ENCODE measurements around the gene PITPNM1. TPM values are rescaled to one million over a fixed set of nuclear protein-coding genes. Genes with fewer than 3 reads are reported as not detected.

PITPNM1 gene
- total RNA-seq, 3 donors from 2014 or later (not counting 1 experiment from before 2014, with no cell fraction given), result 99.9 to 135 (median 123) TPM

DNA sequence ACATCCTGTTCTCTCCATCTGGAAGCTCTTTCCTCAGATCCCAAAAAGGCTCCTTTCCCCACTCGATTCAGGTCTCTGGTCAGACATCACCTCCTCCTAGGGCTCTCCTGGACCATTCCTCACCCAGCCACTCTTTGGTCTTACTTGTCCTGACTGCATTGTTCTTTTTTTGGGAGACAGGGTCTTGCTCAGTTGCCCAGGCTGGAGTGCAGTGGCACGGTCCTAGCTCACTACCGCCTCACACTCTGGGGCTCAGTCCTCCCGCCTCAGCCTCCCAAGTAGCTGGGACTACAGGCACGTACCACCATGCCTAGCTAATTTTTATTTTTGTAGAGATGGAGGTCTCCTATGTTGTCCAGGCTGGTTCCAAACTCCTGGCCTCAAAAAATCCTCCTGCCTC is 59.6 kb downstream of the PITPNM1 start:
- WGBS (ENCODE audit: insufficient coverage), result 95% methylated on average over 4 of the region's 5 CpGs
- Histone ChIP-seq H3K27me3 (ENCODE audit: control insufficient read depth, insufficient read depth, low read length) (no peaks in the 10 kb centered on the region), H3K4me1 (ENCODE audit: control insufficient read depth, insufficient read depth, low read length) (peaks cover 74% of the 10 kb centered on the region), H3K36me3 (ENCODE audit: control insufficient read depth, insufficient read depth, low read length) (no peaks in the 10 kb centered on the region), H3K27ac (ENCODE audit: low read length) (peak overlapping the region; percentile 71), H3K4me3 (ENCODE audit: low read length) (no peak overlapping the region), H3K9me3 (ENCODE audit: control insufficient read depth, insufficient read depth, low read length) (no peaks in the 10 kb centered on the region)
- DNase-seq, result no peak
- no peak for ATAC-seq
- intact Hi-C loops (cut with micrococcal nuclease), result no loop called here
- H3K4me1 Mint-ChIP-seq, result peaks cover 34 to 54% of the 10 kb centered on the region in 2 donors
- H3K4me3 Mint-ChIP-seq, result peak overlapping the region; percentile 89
- H3K9me3 Mint-ChIP-seq, result no peaks in the 10 kb centered on the region
- peak overlapping the region; percentile 87 to 89 for H3K27ac Mint-ChIP-seq
- TF ChIP-seq, protein P1, sequence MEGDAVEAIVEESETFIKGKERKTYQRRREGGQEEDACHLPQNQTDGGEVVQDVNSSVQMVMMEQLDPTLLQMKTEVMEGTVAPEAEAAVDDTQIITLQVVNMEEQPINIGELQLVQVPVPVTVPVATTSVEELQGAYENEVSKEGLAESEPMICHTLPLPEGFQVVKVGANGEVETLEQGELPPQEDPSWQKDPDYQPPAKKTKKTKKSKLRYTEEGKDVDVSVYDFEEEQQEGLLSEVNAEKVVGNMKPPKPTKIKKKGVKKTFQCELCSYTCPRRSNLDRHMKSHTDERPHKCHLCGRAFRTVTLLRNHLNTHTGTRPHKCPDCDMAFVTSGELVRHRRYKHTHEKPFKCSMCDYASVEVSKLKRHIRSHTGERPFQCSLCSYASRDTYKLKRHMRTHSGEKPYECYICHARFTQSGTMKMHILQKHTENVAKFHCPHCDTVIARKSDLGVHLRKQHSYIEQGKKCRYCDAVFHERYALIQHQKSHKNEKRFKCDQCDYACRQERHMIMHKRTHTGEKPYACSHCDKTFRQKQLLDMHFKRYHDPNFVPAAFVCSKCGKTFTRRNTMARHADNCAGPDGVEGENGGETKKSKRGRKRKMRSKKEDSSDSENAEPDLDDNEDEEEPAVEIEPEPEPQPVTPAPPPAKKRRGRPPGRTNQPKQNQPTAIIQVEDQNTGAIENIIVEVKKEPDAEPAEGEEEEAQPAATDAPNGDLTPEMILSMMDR (IDR thresholded peaks at IDR 0.05), result no peak
- no peaks in the 10 kb centered on the region for H3K36me3 Mint-ChIP-seq
- H3K27me3 Mint-ChIP-seq (ENCODE audit: low read depth in 2 of 2), result peaks cover 0 to 2% of the 10 kb centered on the region in 2 donors

DNA sequence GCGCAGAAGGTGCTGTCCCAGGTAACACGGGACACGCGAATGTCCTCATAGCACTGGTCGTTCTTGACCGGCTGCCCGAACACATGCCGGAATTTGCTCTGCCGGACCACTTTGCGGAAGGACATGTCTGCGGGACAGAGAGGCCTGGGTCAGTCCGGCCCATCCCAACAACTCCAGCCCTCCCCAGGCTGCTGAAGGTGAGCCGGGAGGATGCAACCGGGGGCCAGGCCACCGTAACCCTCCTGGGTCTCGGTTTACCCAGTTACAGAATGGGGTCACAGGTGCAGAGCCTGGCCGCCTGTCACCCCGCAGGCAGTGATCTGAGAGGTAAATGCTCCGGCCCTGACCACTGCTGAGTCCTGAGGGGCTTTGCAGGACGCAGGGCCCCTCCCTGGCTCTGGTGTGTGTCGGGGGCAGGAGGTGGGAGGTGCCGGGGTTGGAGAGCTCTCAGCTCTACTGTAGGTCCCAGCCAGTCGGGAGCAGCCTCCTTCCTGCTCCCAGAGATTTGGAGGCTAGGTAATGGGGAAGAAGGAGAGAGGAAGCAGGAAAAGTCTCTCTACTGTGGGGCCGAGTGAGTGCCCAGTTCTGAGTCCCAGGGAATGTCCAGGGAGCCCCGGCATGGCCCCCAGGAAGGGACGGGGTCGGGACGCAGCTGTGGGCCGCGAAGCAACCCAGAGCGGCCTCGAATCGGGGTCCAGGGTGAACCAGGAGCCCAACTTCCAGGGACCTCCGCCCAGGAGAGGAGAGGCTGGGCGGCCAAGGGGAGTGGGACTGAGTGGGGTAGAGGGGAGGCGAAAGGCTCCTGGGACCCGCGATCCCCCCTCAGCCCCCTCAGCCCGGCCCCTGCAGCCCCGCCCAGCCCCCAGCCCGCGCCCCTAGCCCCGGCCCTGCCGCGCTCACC is 62.4 kb downstream of the PITPNM1 start:
- DNase-seq, result peak in 1 of 2 donors; percentile 39
- H3K27ac ChIP-seq (ENCODE audit: low read length), result peak overlapping the region; percentile 65
- 66% methylated on average over 45 of the region's 45 CpGs for WGBS (ENCODE audit: insufficient coverage)
- intact Hi-C loops (cut with micrococcal nuclease), result no loop called here
- peaks cover 91% of the 10 kb centered on the region for H3K4me1 ChIP-seq (ENCODE audit: control insufficient read depth, insufficient read depth, low read length)
- Mint-ChIP-seq H3K27me3 (ENCODE audit: low read depth in 2 of 2) (no peaks in the 10 kb centered on the region), H3K4me1 (peaks cover 57 to 76% of the 10 kb centered on the region in 2 donors), H3K9me3 (no peaks in the 10 kb centered on the region), H3K27ac (peak overlapping the region; percentile 89 to 91), H3K4me3 (peak overlapping the region; percentile 81), H3K36me3 (no peaks in the 10 kb centered on the region)
- TF ChIP-seq, protein P1 (IDR thresholded peaks at IDR 0.05), result no peak
- no peak for ATAC-seq
- H3K36me3 ChIP-seq (ENCODE audit: control insufficient read depth, insufficient read depth, low read length), result no peaks in the 10 kb centered on the region
- H3K9me3 ChIP-seq (ENCODE audit: control insufficient read depth, insufficient read depth, low read length), result no peaks in the 10 kb centered on the region
- no peaks in the 10 kb centered on the region for H3K27me3 ChIP-seq (ENCODE audit: control insufficient read depth, insufficient read depth, low read length)
- no peak overlapping the region for H3K4me3 ChIP-seq (ENCODE audit: low read length)

Other genes with a start within 250 kb of the PITPNM1 start
- gene GRK2, start 238.9 kb downstream of the PITPNM1 start, total RNA-seq, result 100 to 1,000 TPM; 390 to 482 (median 441) TPM
- gene ANKRD13D, start 216.1 kb downstream of the PITPNM1 start, total RNA-seq, result 100 to 1,000 TPM; 212 to 316 (median 231) TPM
- gene SSH3, start 201.8 kb downstream of the PITPNM1 start, total RNA-seq, result 10 to 100 TPM; 34.3 to 42.7 (median 38.1) TPM
- gene POLD4, start 151.8 kb downstream of the PITPNM1 start, total RNA-seq, result 10 to 100 TPM; 45.8 to 63.7 (median 60.5) TPM
- gene CLCF1, start 131.8 kb downstream of the PITPNM1 start, total RNA-seq, result 10 to 100 TPM in 2 of 3 donors, 1 to 10 TPM in 1; 9.8 to 13.4 (median 10.3) TPM
- 10 to 100 TPM; 30.2 to 47.1 (median 37.3) TPM for gene RAD9A, start 113.4 kb downstream of the PITPNM1 start, total RNA-seq
- gene PPP1CA, start 103.5 kb downstream of the PITPNM1 start, total RNA-seq, result 100 to 1,000 TPM; 222 to 245 (median 233) TPM
- 100 to 1,000 TPM; 314 to 359 (median 342) TPM for gene TBC1D10C, start 101.3 kb downstream of the PITPNM1 start, total RNA-seq
- gene CARNS1, start 89.7 kb downstream of the PITPNM1 start, total RNA-seq, result 10 to 100 TPM; 25.0 to 29.0 (median 25.0) TPM
- 10 to 100 TPM; 81.0 to 89.6 (median 84.6) TPM for gene RPS6KB2, start 76.9 kb downstream of the PITPNM1 start, total RNA-seq
- gene PTPRCAP, start 67.7 kb downstream of the PITPNM1 start, total RNA-seq, result 100 to 1,000 TPM; 240 to 301 (median 269) TPM
- gene CORO1B, start 61.9 kb downstream of the PITPNM1 start, total RNA-seq, result 10 to 100 TPM in 2 of 3 donors, 1 to 10 TPM in 1; 9.7 to 16.2 (median 15.0) TPM
- gene GPR152, start 52.6 kb downstream of the PITPNM1 start, total RNA-seq, result under 1 TPM in 1 of 3 donors, not detected in 2; 0.25 TPM
- gene CABP4, start 50.0 kb downstream of the PITPNM1 start, total RNA-seq, result 10 to 100 TPM; 12.9 to 22.8 (median 21.3) TPM
- 10 to 100 TPM; 57.8 to 65.7 (median 61.2) TPM for gene TMEM134, start 36.1 kb downstream of the PITPNM1 start, total RNA-seq
- 100 to 1,000 TPM in 1 of 3 donors, 10 to 100 TPM in 2; 93.3 to 113 (median 98.1) TPM for gene AIP, start 22.3 kb downstream of the PITPNM1 start, total RNA-seq
- gene CDK2AP2, start 2.8 kb upstream of the PITPNM1 start, total RNA-seq, result 10 to 100 TPM; 57.9 to 67.7 (median 65.5) TPM
- not detected for gene CABP2, start 18.1 kb upstream of the PITPNM1 start, total RNA-seq
- gene GSTP1, start 78.4 kb upstream of the PITPNM1 start, total RNA-seq, result 100 to 1,000 TPM; 172 to 218 (median 212) TPM
- gene NDUFV1, start 101.6 kb upstream of the PITPNM1 start, total RNA-seq, result 100 to 1,000 TPM; 346 to 393 (median 360) TPM
- 1 to 10 TPM; 1.7 to 5.2 (median 4.1) TPM for gene NUDT8, start 124.6 kb upstream of the PITPNM1 start, total RNA-seq
- gene TBX10, start 134.4 kb upstream of the PITPNM1 start, total RNA-seq, result not detected
- gene ACY3, start 145.4 kb upstream of the PITPNM1 start, total RNA-seq, result 1 to 10 TPM in 1 of 3 donors, under 1 TPM in 1, not detected in 1; 0.96 to 1.1 TPM
- gene ALDH3B2, start 169.3 kb upstream of the PITPNM1 start, total RNA-seq, result not detected